ENCODE results near the gene MAVS.

GRCh38 chr20:3904224-3904623 is 57.6 kb downstream of the MAVS start:
- no peak for TF ChIP-seq CTCF (IDR thresholded peaks at IDR 0.05; ENCODE audit: low read depth, low read length)
- no peak for TF ChIP-seq POLR2A (IDR thresholded peaks at IDR 0.05; ENCODE audit: extremely low read depth, insufficient read length)
- TF ChIP-seq MAX (IDR thresholded peaks at IDR 0.05; ENCODE audit: low read depth, low read length), result no peak
- TF ChIP-seq MYC (IDR thresholded peaks at IDR 0.05; ENCODE audit: low read depth, low read length), result no peak
